Omental fat pad (tissue), 4 donors: ENCODE data around the gene IFT43. TPM values are rescaled to one million over a fixed set of nuclear protein-coding genes. Genes with fewer than 3 reads are reported as not detected.

Experiments
- ATAC-seq: fragments of 150-250 bp; one replicate; pipeline ENCODE4 v1.9.1; 2016; ENCODE audit warnings: mild to moderate bottlenecking, moderate library complexity; ENCODE audit not compliant: low FRiP score
- DNase-seq: peaks from one replicate; pipeline ENCODE4 v3.0.0-alpha.2; 2019; ENCODE audit warnings: low spot score
- CTCF ChIP-seq, 3 donors: fragments of 450-650 bp; IDR thresholded peaks; one replicate each; pipeline ENCODE4 v1.5.1; 2016 to 2017; ENCODE audit warnings: antibody characterized with exemption in 3 of 3, mild to moderate bottlenecking in 3 of 3, moderate library complexity in 2 of 3
- total RNA-seq, 4 donors: library from RNA; depleted of rRNA; stranded (reverse); fragments of >200 nt; gene quantifications; one replicate each; pipeline ENCODE4 v1.1.0, GENCODE V29; 2016

IFT43 gene
- total RNA-seq, 4 donors from 2014 or later, result 28.7 to 38.8 (median 32.4) TPM

- DNase-seq (no peak), ATAC-seq (no peak)
- TF ChIP-seq CTCF (IDR thresholded peaks at IDR 0.05), result no peak
Measured at GRCh38 chr14:76051717-76052465, 66.3 kb downstream of the IFT43 start.

- TF ChIP-seq CTCF (IDR thresholded peaks at IDR 0.05), result no peak
- no peak for DNase-seq
- ATAC-seq, result no peak
Measured at GRCh38 chr14:76053572-76054355, 68.2 kb downstream of the IFT43 start.

GRCh38 chr14:76055330-76055729, 69.8 kb downstream of the IFT43 start:
- no peak for DNase-seq
- no peak for ATAC-seq
- no peak for TF ChIP-seq CTCF (IDR thresholded peaks at IDR 0.05)

- TF ChIP-seq CTCF (IDR thresholded peaks at IDR 0.05), result no peak
- ATAC-seq, result no peak
- DNase-seq, result no peak
Measured at GRCh38 chr14:76056128-76056527, 70.6 kb downstream of the IFT43 start.

GRCh38 chr14:76057914-76058313, 72.4 kb downstream of the IFT43 start:
- DNase-seq (no peak), ATAC-seq (no peak)
- no peak for TF ChIP-seq CTCF (IDR thresholded peaks at IDR 0.05)

- TF ChIP-seq CTCF (IDR thresholded peaks at IDR 0.05), result no peak
- DNase-seq, result no peak
- ATAC-seq, result no peak
Measured at GRCh38 chr14:76063327-76063726, 77.8 kb downstream of the IFT43 start.
